Cardiac fibroblast (primary cell): Measurements from ENCODE around the gene C7orf57.

Experiments used
- DNase-seq, 2 donors: peaks; one replicate each; pipeline versions ENCODE4 v3.0.0 to v3.0.0-alpha.2; 2010; ENCODE audit warnings: low read depth in 2 of 2
- H3K4me3 ChIP-seq, 2 donors: replicated peaks in 1 of 2; 1 replicate in 1 of 2; 2 replicates in 1 of 2; pipeline ENCODE4 v1.5.1; 2011; ENCODE audit warnings: low read depth in 2 of 2, low read length in 2 of 2, mild to moderate bottlenecking in 2 of 2, moderate library complexity in 1 of 2
- CTCF ChIP-seq: IDR thresholded peaks from one replicate; pipeline ENCODE4 v1.5.1; 2011; ENCODE audit warnings: low read depth, mild to moderate bottlenecking, low read length, inconsistent platforms

The C7orf57 gene

DNA sequence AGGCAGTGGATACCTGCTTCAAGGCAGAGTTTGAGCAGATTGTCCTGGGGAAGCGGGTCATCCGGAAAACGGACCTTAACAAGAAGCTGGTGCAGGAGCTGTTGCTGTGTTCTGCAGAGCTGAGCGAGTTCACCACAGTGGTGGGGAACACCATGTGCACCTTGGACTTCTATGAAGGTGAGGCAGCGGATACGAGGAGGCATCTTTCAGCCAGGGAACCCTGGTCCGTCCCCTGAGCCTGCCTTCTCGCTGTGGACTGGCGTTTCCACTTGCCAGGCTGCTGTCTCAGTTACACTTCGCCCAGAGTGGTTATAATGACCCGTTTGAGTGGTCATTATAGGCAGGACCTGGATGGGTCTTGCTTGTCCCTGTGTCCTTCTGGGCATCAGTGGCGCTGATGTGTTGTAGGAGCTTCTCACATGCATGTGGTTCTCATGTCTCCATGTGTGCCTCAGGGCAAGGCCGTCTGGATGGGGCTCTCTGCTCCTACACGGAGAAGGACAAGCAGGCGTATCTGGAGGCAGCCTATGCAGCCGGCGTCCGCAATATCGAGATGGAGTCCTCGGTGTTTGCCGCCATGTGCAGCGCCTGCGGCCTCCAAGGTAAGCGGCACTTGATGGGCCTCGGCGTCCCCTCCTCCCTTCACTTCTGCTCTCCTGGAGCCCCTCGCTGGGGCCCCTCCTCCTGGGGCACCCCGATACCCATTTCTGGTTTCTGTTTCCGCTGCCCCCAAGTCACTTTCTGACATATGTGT is 71.7 kb downstream of the C7orf57 start:
- no peak for DNase-seq
- no peak overlapping the region for H3K4me3 ChIP-seq
- TF ChIP-seq CTCF, result no peak

- no peak for TF ChIP-seq CTCF
- H3K4me3 ChIP-seq, result no peak overlapping the region
- no peak for DNase-seq
Measured at GRCh38 chr7:48107926-48108472, 72.7 kb downstream of the C7orf57 start.

DNA sequence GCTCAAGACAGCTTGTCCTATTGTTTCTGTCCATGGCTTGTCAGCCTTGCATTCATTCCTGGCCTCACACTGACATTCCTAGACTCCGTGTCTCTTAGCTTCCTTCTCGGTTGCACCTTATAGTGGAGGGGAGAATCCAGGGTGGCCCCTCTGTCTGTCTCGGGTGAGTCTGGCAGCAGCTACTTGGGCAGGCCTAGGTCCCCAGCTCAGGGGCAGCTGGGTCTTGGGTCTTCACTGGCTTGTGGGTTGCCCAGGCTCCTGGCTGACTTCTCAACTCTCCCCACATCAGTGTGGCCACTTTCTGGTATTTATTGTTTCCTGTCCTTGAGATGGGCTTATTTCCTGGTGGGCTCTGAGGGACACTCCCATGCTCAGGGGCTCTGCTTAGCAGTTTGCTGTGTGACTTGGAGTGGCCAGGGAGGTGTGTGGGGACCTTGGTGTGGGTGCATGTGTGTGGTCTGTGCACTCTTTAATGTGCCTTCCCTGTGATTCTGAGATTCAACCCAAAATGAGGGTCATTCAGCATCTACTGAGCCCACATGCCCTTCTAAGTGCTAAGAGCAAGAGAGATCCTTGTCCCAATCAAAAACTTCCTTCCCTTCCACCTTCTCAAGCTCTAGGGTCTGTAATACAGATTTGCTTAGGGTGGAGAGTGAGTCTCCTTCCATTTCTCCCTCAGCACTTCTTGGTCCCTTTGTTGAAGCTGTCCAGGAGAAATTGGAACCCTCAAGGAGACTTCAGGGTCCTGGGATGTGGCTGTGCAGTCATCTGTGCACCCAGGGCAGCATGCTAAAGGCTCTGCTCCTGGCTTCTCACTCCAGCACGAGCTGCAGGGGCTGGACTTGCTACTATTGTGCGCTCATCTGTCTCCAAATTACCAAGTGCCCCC is 73.9 kb downstream of the C7orf57 start:
- no peak for DNase-seq
- TF ChIP-seq CTCF, result no peak
- H3K4me3 ChIP-seq, result no peak overlapping the region

GRCh38 chr7:48109848-48110663 is 74.7 kb downstream of the C7orf57 start:
- H3K4me3 ChIP-seq, result no peak overlapping the region
- DNase-seq, result peak; percentile 40 to 63
- TF ChIP-seq CTCF, result peak; percentile 97

DNA sequence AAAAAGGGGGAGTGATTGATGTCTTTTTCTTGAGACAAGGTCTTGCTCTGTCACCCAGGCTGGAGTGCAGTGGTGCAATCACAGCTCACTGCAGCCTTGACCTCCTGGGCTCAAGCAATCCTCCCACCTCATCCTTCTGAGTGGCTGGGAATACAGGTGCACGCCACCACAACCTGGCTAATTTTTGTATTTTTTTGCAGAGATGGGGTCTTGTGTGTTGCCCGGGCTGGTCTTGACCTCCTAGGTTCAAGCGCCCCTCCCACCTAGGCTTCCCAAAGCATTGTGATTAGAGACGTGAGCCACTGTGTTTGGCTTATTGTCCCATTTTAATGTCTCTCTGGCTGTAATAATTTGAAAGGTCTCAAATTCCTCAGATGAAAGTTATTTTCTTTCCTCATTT is 75.5 kb downstream of the C7orf57 start:
- H3K4me3 ChIP-seq, result no peak overlapping the region
- DNase-seq, result no peak
- TF ChIP-seq CTCF, result no peak
